Measurements from ENCODE around the gene KHDRBS2. TPM values are rescaled to one million over a fixed set of nuclear protein-coding genes. Genes with fewer than 3 reads are reported as not detected.

KHDRBS2 gene
- total RNA-seq, 1 experiment from 2014 or later = not detected

DNA sequence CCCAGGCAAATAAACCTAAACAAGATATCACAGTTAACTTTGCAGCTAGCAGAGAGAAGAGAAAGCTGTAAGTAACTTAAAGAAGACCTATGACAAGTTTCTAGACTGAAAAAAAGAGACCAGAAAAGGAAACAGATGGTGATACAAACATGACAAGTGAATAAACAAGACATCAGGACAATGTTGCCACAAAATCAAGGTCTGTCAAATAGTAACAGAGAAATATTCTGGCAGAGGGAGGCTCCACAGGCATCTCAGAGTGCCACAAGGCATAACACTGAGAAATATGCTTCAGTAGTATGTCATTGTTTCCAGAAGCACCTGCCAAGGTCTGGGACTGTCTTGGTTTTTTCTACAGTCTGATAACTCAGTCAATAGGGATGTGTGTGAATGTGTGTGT is 332.2 kb downstream of the KHDRBS2 start:
- Histone ChIP-seq H3K9me3 (no peaks in the 10 kb centered on the region), H3K36me3 (no peaks in the 10 kb centered on the region), H3K27me3 (no peaks in the 10 kb centered on the region), H3K4me3 (no peak overlapping the region)
- no peak for DNase-seq

GRCh38 chr6:61951586-61951985 is 334.4 kb downstream of the KHDRBS2 start:
- Histone ChIP-seq H3K36me3 (no peaks in the 10 kb centered on the region), H3K27me3 (no peaks in the 10 kb centered on the region), H3K9me3 (no peaks in the 10 kb centered on the region), H3K4me3 (no peak overlapping the region)
- no peak for DNase-seq

DNA sequence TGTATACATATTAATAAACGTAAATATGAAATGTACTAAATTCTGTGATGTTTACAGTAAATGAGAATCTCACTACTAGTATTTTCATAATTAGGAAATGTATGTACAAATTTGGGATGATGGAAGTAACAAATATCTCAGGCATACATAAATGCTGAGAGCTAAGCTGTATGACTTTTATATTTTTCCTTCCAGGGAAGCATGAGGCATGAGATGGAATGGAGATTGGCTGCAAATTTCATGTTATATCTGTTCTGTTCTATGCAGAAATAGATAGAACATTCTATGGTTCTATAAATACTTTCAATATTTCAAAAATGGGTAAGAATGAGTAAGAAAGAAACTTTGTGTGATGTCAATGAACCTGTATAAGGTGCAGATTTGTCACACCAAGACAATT is 335.2 kb downstream of the KHDRBS2 start:
- no peak overlapping the region for H3K4me3 ChIP-seq
- DNase-seq = no peak
- H3K27me3 ChIP-seq = no peaks in the 10 kb centered on the region
- H3K9me3 ChIP-seq = no peaks in the 10 kb centered on the region
- H3K36me3 ChIP-seq = no peaks in the 10 kb centered on the region

DNA sequence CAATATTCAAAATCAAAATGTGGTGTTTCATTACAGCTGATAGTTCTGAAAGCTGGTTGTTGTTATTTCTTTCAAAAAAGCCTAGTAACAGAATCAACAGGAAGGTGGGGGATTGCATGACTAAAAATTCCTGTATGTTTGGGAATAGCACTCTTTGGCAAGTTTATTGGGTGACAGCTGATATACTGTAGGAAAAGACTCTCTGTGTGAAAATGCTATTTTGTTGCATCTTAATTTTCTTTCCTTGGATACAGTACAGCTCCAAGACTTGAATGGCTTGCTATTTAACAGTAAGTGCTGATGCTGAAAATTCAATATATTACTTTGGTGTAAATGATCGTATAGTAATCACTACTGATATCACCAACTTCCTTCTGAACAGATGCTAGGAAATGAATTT is 336.1 kb downstream of the KHDRBS2 start:
- no peaks in the 10 kb centered on the region for H3K9me3 ChIP-seq
- no peaks in the 10 kb centered on the region for H3K27me3 ChIP-seq
- no peak for DNase-seq
- no peaks in the 10 kb centered on the region for H3K36me3 ChIP-seq
- no peak overlapping the region for H3K4me3 ChIP-seq

- DNase-seq = no peak
These were observed 336.9 kb downstream of the KHDRBS2 start for GRCh38 chr6:61949161-61949560.

GRCh38 chr6:61947311-61947947 is 338.6 kb downstream of the KHDRBS2 start:
- H3K27me3 ChIP-seq = no peaks in the 10 kb centered on the region
- H3K9me3 ChIP-seq = no peaks in the 10 kb centered on the region
- H3K4me3 ChIP-seq = no peak overlapping the region
- no peaks in the 10 kb centered on the region for H3K36me3 ChIP-seq
- no peak for DNase-seq

More at GRCh38 chr6:61949161-61949560, 336.9 kb downstream of the KHDRBS2 start:
- Histone ChIP-seq H3K36me3 (no peaks in the 10 kb centered on the region), H3K4me3 (no peak overlapping the region), H3K9me3 (no peaks in the 10 kb centered on the region), H3K27me3 (no peaks in the 10 kb centered on the region)

DNA sequence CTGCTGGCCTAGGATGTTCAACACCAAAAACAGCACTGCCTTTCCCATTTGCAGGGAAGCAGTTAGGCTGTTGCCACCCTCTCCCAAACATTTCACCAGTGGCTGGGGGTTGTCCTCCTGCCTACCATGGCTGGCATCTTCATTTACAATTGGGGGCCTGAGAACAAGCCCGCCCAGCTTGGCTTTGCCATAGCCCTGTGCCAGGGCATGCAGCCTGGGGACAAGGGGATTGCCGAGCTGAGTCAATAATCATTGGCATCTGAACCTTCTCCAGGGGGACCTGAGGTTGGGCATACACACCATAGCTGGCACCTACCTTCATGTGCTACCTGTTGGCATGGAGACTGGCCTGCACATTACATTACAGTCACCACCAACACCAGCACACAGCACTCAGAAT is 345.1 kb downstream of the KHDRBS2 start:
- no peaks in the 10 kb centered on the region for H3K36me3 ChIP-seq
- DNase-seq = no peak
- H3K9me3 ChIP-seq = no peaks in the 10 kb centered on the region
- no peak overlapping the region for H3K4me3 ChIP-seq
- no peaks in the 10 kb centered on the region for H3K27me3 ChIP-seq

DNA sequence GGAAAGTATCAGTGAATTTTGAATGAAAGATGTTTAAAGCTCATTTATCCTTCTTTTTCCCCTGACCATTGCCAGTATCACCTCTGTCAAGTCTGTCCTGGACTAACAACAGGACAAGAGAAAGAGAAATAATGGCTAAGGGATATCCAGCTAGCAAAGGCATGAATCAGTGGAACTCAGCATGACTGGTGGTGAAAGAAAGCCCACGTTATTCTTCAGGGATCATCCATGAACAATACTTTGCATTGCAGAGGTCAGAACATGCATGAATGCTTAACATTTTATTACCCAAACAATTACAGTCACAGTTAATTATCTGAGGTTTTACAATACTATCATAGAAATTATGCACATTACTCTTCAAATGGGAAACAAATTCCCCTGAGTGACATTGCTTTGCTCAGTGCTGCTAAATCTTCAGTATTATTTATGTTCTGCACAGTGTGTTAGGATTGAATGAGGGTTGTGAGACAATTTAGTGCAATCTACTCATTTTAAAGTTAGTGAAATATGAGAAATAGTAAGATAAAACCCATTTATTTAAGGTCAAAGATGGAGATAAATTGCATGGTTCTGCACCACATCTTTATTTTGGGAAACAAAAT is 350.7 kb downstream of the KHDRBS2 start:
- no peak for DNase-seq
- no peak overlapping the region for H3K4me3 ChIP-seq
- no peaks in the 10 kb centered on the region for H3K36me3 ChIP-seq
- H3K27me3 ChIP-seq = no peaks in the 10 kb centered on the region
- H3K9me3 ChIP-seq = no peaks in the 10 kb centered on the region

GRCh38 chr6:61909486-61909885 is 376.5 kb downstream of the KHDRBS2 start:
- Histone ChIP-seq H3K4me3 (no peak overlapping the region), H3K27me3 (no peaks in the 10 kb centered on the region), H3K36me3 (no peaks in the 10 kb centered on the region), H3K9me3 (no peaks in the 10 kb centered on the region)
- DNase-seq = no peak

DNA sequence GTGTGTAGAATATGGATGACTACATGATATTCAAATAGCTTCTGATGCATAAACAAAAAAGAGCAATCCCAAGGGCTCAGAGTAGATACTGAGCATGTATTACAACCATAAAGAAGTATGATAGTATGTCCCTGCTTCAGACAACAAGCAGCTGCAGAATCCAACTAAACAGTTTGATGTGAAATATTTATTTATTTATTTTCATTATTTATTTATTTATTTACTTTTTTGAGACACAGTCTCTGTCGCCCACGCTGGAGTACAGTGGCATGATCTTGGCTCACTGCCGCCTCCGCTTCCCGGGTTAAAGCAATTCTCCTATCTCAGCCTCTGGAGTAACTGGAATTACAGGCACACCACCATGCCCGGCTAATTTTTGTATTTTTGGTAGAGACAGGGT is 384.3 kb downstream of the KHDRBS2 start:
- Histone ChIP-seq H3K4me3 (no peak overlapping the region), H3K27me3 (no peaks in the 10 kb centered on the region), H3K9me3 (no peaks in the 10 kb centered on the region), H3K36me3 (no peaks in the 10 kb centered on the region)
- DNase-seq = no peak

GRCh38 chr6:61894536-61894935 is 391.5 kb downstream of the KHDRBS2 start:
- H3K4me3 ChIP-seq = no peak overlapping the region
- no peaks in the 10 kb centered on the region for H3K27me3 ChIP-seq
- no peak for DNase-seq
- no peaks in the 10 kb centered on the region for H3K36me3 ChIP-seq
- H3K9me3 ChIP-seq = no peaks in the 10 kb centered on the region

DNA sequence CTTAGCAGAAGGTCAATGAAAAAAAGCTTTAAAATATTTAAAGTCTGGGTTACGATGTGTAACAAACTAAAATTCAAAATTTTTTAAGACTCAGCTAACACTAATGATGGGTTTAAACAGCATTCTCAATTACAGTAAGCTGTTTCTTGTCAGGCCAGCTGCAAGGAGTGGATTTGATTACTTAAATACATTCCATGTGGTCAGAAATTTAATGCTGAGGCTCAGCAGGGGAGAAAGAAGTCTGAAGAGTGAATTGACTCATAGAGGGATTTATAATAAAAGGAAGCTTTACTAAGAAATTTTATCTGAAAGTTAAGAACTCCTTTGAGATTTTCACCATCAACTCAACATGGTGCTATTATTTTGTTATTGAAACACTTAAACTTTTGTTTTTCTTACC is 398.6 kb downstream of the KHDRBS2 start:
- Histone ChIP-seq H3K27me3 (no peaks in the 10 kb centered on the region), H3K9me3 (no peaks in the 10 kb centered on the region), H3K4me3 (no peak overlapping the region), H3K36me3 (no peaks in the 10 kb centered on the region)
- DNase-seq = no peak

DNA sequence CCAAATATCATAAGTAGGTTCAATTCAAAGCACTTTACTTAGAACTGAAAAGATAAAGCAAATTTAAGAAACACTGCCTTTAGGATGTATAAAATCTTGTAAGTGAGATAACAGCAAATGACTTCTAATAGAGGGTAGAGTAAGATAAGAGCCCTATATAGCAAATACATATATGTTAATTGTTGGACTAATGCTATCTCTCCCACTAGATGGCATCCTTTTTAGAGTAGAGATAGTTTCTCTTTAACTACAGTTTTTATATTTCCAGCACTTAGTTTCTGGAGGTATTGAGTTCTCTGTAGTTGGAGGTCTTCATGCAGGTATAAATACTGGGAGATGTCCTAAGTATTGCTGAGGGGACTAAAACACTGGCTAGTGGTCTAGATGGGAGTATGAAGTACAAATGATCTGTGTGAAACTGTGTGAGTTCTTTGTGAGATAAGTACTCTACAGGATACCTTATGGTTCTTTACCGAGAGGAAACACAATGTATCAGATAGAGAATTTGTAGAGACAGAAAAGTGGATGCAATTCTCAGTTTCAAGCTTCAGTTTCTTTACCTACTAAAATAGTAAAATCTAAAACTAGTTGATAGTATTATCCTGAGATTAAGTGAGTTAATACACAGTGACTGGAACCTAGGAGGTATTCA is 399.3 kb downstream of the KHDRBS2 start:
- Histone ChIP-seq H3K36me3 (no peaks in the 10 kb centered on the region), H3K27me3 (no peaks in the 10 kb centered on the region), H3K4me3 (no peak overlapping the region), H3K9me3 (no peaks in the 10 kb centered on the region)
- DNase-seq = no peak

DNA sequence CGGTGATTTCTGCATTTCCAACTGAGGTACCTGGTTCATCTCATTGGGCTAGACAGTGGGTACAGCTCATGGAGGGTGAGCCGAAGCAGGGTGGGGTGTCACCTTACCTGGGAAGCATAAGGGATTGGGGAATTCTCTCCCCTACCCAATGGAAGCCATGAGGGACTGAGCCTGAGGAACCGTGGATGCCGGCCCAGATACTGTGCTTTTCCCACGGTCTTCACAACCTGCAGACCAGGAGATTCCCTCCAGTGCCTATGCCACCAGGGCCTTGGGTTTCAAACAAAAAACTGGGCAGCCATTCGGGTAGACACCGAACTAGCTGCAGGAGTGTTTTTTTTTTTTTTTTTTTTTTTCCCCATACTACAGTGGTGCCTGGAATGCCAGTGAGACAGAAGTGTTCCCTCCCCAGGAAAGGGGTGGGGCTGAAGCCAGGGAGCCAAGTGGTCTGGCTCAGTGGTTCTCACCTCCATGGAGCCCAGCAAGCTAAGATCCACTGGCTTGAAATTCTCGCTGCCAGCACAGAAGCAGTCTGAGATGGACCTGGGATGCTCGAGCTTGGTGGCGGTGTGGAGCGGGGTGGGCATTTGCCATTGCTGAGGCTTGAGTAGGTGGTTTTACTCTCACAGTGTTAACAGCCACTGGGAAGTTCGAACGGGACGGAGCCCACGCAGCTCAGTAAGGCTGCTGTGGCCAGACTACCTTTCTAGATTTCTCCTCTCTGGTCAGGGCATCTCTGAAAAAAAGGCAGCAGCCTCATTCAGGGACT is 416.2 kb downstream of the KHDRBS2 start:
- Histone ChIP-seq H3K36me3 (no peaks in the 10 kb centered on the region), H3K4me3 (no peak overlapping the region), H3K27me3 (no peaks in the 10 kb centered on the region), H3K9me3 (no peaks in the 10 kb centered on the region)
- no peak for DNase-seq

- no peaks in the 10 kb centered on the region for H3K9me3 ChIP-seq
- H3K36me3 ChIP-seq = no peaks in the 10 kb centered on the region
- no peaks in the 10 kb centered on the region for H3K27me3 ChIP-seq
- DNase-seq = no peak
- H3K4me3 ChIP-seq = no peak overlapping the region
These were observed 417.4 kb downstream of the KHDRBS2 start for GRCh38 chr6:61868507-61869080.

- Histone ChIP-seq H3K9me3 (no peaks in the 10 kb centered on the region), H3K4me3 (no peak overlapping the region), H3K36me3 (no peaks in the 10 kb centered on the region), H3K27me3 (no peaks in the 10 kb centered on the region)
- no peak for DNase-seq
These were observed 418.4 kb downstream of the KHDRBS2 start for GRCh38 chr6:61867635-61868034.

DNA sequence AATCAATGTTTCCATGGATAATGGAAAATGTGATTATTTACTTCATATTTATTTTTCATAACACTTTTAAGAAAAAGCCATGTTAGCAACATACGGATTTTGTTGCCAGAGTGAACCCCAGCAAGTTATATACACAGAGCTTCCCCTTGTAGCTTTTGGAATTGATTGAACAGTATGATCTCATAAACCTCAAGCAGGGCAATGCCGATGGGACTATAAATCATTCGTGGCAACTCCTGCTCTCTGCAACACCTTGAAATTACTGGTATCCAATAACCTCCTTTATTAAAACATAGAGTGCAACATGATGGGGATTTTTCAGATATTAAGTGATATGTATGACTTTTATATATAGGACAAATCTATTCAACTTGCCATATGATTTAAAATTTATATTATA is 428.5 kb downstream of the KHDRBS2 start:
- no peaks in the 10 kb centered on the region for H3K9me3 ChIP-seq
- H3K4me3 ChIP-seq = no peak overlapping the region
- H3K27me3 ChIP-seq = no peaks in the 10 kb centered on the region
- H3K36me3 ChIP-seq = no peaks in the 10 kb centered on the region
- DNase-seq = no peak

Data from MG63 (cell line).